GM18517 (cell line): ENCODE data around the gene CLDN2.
"Not testable (repeated sequence)": the region's sequence is repeated elsewhere in the genome, so short reads cannot be mapped to it uniquely, and the experiment has no call there.

Source experiments
- ATAC-seq: cut with Tn5 transposase; IDR thresholded peaks from one replicate; pipeline ENCODE4 v1.9.1; 2021; ENCODE audit warnings: mild to moderate bottlenecking, moderate library complexity; ENCODE audit not compliant: unreplicated experiment

The CLDN2 gene

DNA sequence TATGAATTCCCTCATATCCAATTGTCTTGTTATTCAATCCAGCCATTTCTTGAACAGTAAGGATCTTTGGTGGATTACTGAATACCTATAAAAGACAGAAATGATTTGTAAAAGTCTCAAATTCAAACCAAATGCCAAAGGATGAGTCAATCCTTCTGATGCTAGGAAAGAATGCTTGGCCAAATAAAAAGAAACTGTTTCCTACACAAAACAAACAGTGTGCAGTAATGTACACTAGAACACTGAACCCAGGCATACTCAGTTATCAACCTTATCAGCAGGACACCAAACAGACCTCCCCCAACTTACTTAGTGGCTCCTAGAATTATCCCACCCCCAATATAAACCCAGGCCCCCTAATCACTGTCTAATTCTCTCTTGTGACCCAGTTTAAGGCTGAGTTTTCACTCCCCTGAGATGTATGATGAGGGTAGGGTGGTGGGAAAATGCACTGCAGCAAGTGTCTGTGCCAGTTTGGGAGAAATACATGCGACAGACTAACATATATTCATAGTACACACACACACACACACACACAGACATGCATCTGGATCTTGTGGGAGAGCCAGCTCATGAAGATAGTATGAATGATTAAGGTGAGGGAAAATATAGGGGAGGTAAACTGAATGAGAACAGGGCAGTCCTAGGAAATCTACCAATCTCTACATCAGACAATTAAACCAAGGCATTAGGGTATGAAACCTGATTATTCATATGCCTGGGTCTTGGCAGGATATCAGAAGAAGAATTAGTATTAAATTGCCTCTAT, 35.0 kb downstream of the CLDN2 start:
- ATAC-seq = no peak

DNA sequence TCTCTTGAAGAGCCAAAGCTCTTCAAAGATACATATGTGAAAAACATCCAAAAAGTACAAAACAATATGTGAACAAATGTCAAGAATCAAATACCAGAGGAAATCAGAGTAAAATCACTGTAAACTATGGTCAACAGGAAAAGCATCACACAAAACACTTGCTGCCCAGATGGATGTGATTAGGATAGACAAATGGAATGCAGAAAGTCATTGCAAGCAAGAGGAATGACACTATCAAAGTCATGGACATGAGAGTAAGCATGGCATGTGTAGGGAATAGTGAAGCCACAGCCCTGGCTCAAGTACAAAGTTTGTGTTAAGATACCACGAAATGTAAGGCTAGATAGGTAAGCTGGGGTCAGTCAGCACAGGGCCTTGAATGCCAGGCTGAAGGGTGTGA, 37.7 kb downstream of the CLDN2 start:
- no peak for ATAC-seq

- no peak for ATAC-seq
Observed at GRCh38 chrX:106959901-106960300, 39.7 kb downstream of the CLDN2 start.

DNA sequence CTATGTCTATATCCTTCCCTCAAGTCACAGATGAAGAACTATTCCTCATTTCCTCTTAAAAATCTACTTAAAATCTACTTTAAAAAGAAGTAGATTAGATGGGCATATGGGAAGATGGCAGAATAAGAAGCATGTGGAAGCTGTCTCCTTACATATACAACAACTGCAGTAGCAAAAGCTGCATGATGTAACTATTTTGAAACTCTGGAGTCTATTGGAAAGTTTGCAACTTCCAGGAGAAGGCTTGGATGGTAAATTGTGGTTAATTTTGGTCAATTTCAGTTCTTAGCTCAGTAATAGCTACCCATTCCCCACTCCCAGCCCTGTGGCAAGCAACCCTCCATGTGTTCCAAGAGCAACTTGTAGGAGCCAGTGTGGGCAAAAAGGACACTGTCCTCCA, 42.9 kb downstream of the CLDN2 start:
- ATAC-seq = no peak

DNA sequence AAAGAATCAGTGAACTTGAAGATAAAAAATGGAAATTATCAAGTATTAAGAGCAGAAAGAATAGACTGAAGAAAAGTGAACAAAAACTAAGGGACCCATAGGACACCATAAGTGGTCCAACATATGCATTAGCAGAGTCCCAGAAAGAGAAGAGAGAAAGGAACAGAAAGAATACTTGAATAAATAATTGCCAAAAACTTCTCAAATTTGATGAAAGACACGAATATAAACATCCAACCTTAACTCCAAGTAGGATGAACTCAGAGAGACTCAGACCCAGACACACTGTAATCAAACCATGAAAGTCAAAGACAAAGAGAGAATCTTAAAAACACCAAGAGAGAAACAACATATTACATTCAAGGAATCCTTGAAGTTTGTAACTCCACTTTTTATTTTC, 44.1 kb downstream of the CLDN2 start:
- no peak for ATAC-seq

- ATAC-seq = not testable (repeated sequence)
Observed at GRCh38 chrX:106966547-106966946, 46.3 kb downstream of the CLDN2 start.

DNA sequence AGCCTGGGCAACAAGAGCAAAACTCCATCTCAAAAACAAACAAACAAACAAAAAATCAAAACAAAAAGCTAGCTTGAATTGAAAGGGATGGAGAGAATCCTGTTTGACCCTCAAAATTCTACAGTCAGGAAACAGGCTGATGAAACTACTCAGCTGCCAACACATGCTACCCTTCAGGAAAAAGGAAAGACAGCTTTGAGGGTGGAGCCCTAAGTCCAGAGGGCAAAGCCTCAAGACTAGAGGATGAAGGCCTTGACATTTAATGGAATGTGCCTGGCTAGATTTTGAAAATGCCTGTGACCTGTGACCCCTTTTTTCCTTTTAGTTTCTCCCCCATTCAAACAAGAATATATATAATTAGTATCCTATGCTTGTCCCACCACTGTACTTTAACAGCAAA, 52.7 kb downstream of the CLDN2 start:
- no peak for ATAC-seq

DNA sequence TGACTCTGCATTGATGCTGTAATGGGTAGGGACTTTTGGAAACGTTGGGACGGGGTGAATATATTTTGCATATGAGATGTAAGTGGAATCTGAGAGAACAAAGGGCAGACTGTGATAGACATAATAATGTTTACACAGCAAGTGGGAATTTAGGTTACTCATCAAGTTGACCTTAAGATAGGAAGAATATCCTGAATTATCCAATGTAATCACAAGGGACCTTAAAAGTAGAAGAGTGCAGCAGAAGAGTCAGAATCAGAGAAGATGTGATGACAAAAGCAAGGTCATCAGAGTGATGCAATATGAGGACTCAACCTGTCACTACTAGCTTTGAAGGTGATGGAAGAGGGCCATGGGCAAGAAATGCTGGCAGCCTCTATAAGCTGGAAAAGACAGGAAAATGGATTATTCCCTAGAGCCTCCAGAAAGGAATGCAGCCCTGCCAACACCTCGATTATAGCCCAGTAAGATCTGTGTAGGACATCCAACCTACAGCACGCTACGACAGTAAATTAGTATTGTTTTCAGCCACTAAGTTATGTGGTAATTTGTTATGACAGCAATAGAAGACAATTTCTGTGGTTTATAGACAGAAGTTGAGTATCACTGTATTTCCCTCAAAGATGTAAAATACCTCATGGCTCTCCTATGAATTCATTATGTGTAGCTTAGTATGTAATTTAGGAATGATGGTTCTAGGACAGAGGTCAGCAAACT, 53.4 kb downstream of the CLDN2 start:
- no peak for ATAC-seq

GRCh38 chrX:106976416-106976815, 56.2 kb downstream of the CLDN2 start:
- no peak for ATAC-seq
